Measurements from ENCODE around the gene MYO1C.

Gene MYO1C

GRCh38 chr17:1505586-1505985, 13.1 kb upstream of the MYO1C start:
- Histone ChIP-seq H3K4me1 (ENCODE audit: insufficient read depth, low read length) (no peaks in the 10 kb centered on the region), H3K27me3 (ENCODE audit: insufficient read depth, low read length) (no peaks in the 10 kb centered on the region), H3K4me3 (ENCODE audit: low read length) (no peak overlapping the region), H3K27ac (ENCODE audit: low read depth, low read length) (no peak overlapping the region), H3K9ac (ENCODE audit: low read depth, low read length) (peak overlapping the region; percentile 38; the same call in 1 of the 2 replicates), H3K9me3 (ENCODE audit: insufficient read depth, low read depth, low read length) (no peaks in the 10 kb centered on the region), H3K36me3 (ENCODE audit: insufficient read depth, low read length) (peaks cover 6% of the 10 kb centered on the region; the same call in 1 of the 2 replicates)
- WGBS, result 91% methylated on average over 5 of the region's 5 CpGs

- H3K27ac ChIP-seq (ENCODE audit: low read depth, low read length), result no peak overlapping the region
- H3K9me3 ChIP-seq (ENCODE audit: insufficient read depth, low read depth, low read length), result no peaks in the 10 kb centered on the region
- peaks cover 6% of the 10 kb centered on the region; the same call in 1 of the 2 replicates for H3K36me3 ChIP-seq (ENCODE audit: insufficient read depth, low read length)
- H3K27me3 ChIP-seq (ENCODE audit: insufficient read depth, low read length), result no peaks in the 10 kb centered on the region
- WGBS, result 92% methylated on average over 3 of the region's 3 CpGs
- no peaks in the 10 kb centered on the region for H3K4me1 ChIP-seq (ENCODE audit: insufficient read depth, low read length)
- H3K9ac ChIP-seq (ENCODE audit: low read depth, low read length), result no peak overlapping the region
- no peak overlapping the region for H3K4me3 ChIP-seq (ENCODE audit: low read length)
Measured at GRCh38 chr17:1504866-1505265, 12.4 kb upstream of the MYO1C start.

GRCh38 chr17:1503699-1504098, 11.2 kb upstream of the MYO1C start:
- Histone ChIP-seq H3K4me1 (ENCODE audit: insufficient read depth, low read length) (no peaks in the 10 kb centered on the region), H3K4me3 (ENCODE audit: low read length) (no peak overlapping the region), H3K27me3 (ENCODE audit: insufficient read depth, low read length) (no peaks in the 10 kb centered on the region), H3K9ac (ENCODE audit: low read depth, low read length) (no peak overlapping the region), H3K27ac (ENCODE audit: low read depth, low read length) (no peak overlapping the region), H3K36me3 (ENCODE audit: insufficient read depth, low read length) (no peaks in the 10 kb centered on the region; the same call in 1 of the 2 replicates), H3K9me3 (ENCODE audit: insufficient read depth, low read depth, low read length) (no peaks in the 10 kb centered on the region)
- 88% methylated on average over 10 of the region's 10 CpGs for WGBS

GRCh38 chr17:1498869-1499268, 6.4 kb upstream of the MYO1C start:
- no peaks in the 10 kb centered on the region for H3K9me3 ChIP-seq (ENCODE audit: insufficient read depth, low read depth, low read length)
- H3K9ac ChIP-seq (ENCODE audit: low read depth, low read length), result no peak overlapping the region
- H3K27me3 ChIP-seq (ENCODE audit: insufficient read depth, low read length), result no peaks in the 10 kb centered on the region
- no peak overlapping the region for H3K27ac ChIP-seq (ENCODE audit: low read depth, low read length)
- no peak overlapping the region for H3K4me3 ChIP-seq (ENCODE audit: low read length)
- H3K4me1 ChIP-seq (ENCODE audit: insufficient read depth, low read length), result no peaks in the 10 kb centered on the region
- WGBS, result 90% methylated on average over 9 of the region's 9 CpGs
- peaks cover 16% of the 10 kb centered on the region for H3K36me3 ChIP-seq (ENCODE audit: insufficient read depth, low read length)

- H3K9ac ChIP-seq (ENCODE audit: low read depth, low read length), result no peak overlapping the region
- H3K27me3 ChIP-seq (ENCODE audit: insufficient read depth, low read length), result no peaks in the 10 kb centered on the region
- no peaks in the 10 kb centered on the region for H3K9me3 ChIP-seq (ENCODE audit: insufficient read depth, low read depth, low read length)
- WGBS, result 97% methylated on average over 2 of the region's 2 CpGs
- no peak overlapping the region for H3K4me3 ChIP-seq (ENCODE audit: low read length)
- H3K36me3 ChIP-seq (ENCODE audit: insufficient read depth, low read length), result peaks cover 16% of the 10 kb centered on the region
- H3K27ac ChIP-seq (ENCODE audit: low read depth, low read length), result no peak overlapping the region
- peaks cover 1% of the 10 kb centered on the region; the same call in 1 of the 2 replicates for H3K4me1 ChIP-seq (ENCODE audit: insufficient read depth, low read length)
Measured at GRCh38 chr17:1498233-1498632, 5.7 kb upstream of the MYO1C start.

- no peaks in the 10 kb centered on the region for H3K27me3 ChIP-seq (ENCODE audit: insufficient read depth, low read length)
- 90% methylated on average over 15 of the region's 15 CpGs for WGBS
- H3K27ac ChIP-seq (ENCODE audit: low read depth, low read length), result no peak overlapping the region
- no peaks in the 10 kb centered on the region for H3K9me3 ChIP-seq (ENCODE audit: insufficient read depth, low read depth, low read length)
- no peak overlapping the region for H3K9ac ChIP-seq (ENCODE audit: low read depth, low read length)
- peaks cover 16% of the 10 kb centered on the region for H3K36me3 ChIP-seq (ENCODE audit: insufficient read depth, low read length)
- H3K4me1 ChIP-seq (ENCODE audit: insufficient read depth, low read length), result peaks cover 5% of the 10 kb centered on the region; the same call in 1 of the 2 replicates
- no peak overlapping the region for H3K4me3 ChIP-seq (ENCODE audit: low read length)
Measured at GRCh38 chr17:1497831-1498230, 5.3 kb upstream of the MYO1C start.

- H3K36me3 ChIP-seq (ENCODE audit: insufficient read depth, low read length), result peaks cover 16% of the 10 kb centered on the region
- H3K27me3 ChIP-seq (ENCODE audit: insufficient read depth, low read length), result peaks cover 5% of the 10 kb centered on the region
- H3K4me3 ChIP-seq (ENCODE audit: low read length), result no peak overlapping the region
- H3K9ac ChIP-seq (ENCODE audit: low read depth, low read length), result no peak overlapping the region
- H3K4me1 ChIP-seq (ENCODE audit: insufficient read depth, low read length), result peaks cover 7% of the 10 kb centered on the region; the same call in 1 of the 2 replicates
- H3K27ac ChIP-seq (ENCODE audit: low read depth, low read length), result no peak overlapping the region
- no peaks in the 10 kb centered on the region for H3K9me3 ChIP-seq (ENCODE audit: insufficient read depth, low read depth, low read length)
- WGBS, result 93% methylated on average over 14 of the region's 14 CpGs
Measured at GRCh38 chr17:1496869-1497268, 4.4 kb upstream of the MYO1C start.

GRCh38 chr17:1495265-1495989, 2.9 kb upstream of the MYO1C start:
- H3K9ac ChIP-seq (ENCODE audit: low read depth, low read length), result no peak overlapping the region
- H3K9me3 ChIP-seq (ENCODE audit: insufficient read depth, low read depth, low read length), result no peaks in the 10 kb centered on the region
- H3K4me3 ChIP-seq (ENCODE audit: low read length), result no peak overlapping the region
- H3K36me3 ChIP-seq (ENCODE audit: insufficient read depth, low read length), result peaks cover 16% of the 10 kb centered on the region
- no peak overlapping the region for H3K27ac ChIP-seq (ENCODE audit: low read depth, low read length)
- H3K4me1 ChIP-seq (ENCODE audit: insufficient read depth, low read length), result peaks cover 9% of the 10 kb centered on the region; the same call in 1 of the 2 replicates
- H3K27me3 ChIP-seq (ENCODE audit: insufficient read depth, low read length), result peaks cover 6% of the 10 kb centered on the region
- WGBS, result 88% methylated on average over 14 of the region's 14 CpGs

GRCh38 chr17:1494736-1495253, 2.3 kb upstream of the MYO1C start:
- no peaks in the 10 kb centered on the region for H3K9me3 ChIP-seq (ENCODE audit: insufficient read depth, low read depth, low read length)
- peaks cover 6% of the 10 kb centered on the region for H3K27me3 ChIP-seq (ENCODE audit: insufficient read depth, low read length)
- no peak overlapping the region for H3K4me3 ChIP-seq (ENCODE audit: low read length)
- H3K36me3 ChIP-seq (ENCODE audit: insufficient read depth, low read length), result peaks cover 16% of the 10 kb centered on the region
- H3K9ac ChIP-seq (ENCODE audit: low read depth, low read length), result no peak overlapping the region
- peaks cover 11% of the 10 kb centered on the region; the same call in 1 of the 2 replicates for H3K4me1 ChIP-seq (ENCODE audit: insufficient read depth, low read length)
- no peak overlapping the region for H3K27ac ChIP-seq (ENCODE audit: low read depth, low read length)
- WGBS, result 94% methylated on average over 11 of the region's 11 CpGs

- peaks cover 11% of the 10 kb centered on the region; the same call in 1 of the 2 replicates for H3K4me1 ChIP-seq (ENCODE audit: insufficient read depth, low read length)
- WGBS, result 95% methylated on average over 7 of the region's 7 CpGs
- no peak overlapping the region for H3K4me3 ChIP-seq (ENCODE audit: low read length)
- no peak overlapping the region for H3K9ac ChIP-seq (ENCODE audit: low read depth, low read length)
- H3K27me3 ChIP-seq (ENCODE audit: insufficient read depth, low read length), result peaks cover 6% of the 10 kb centered on the region
- H3K9me3 ChIP-seq (ENCODE audit: insufficient read depth, low read depth, low read length), result no peaks in the 10 kb centered on the region
- no peak overlapping the region for H3K27ac ChIP-seq (ENCODE audit: low read depth, low read length)
- H3K36me3 ChIP-seq (ENCODE audit: insufficient read depth, low read length), result peaks cover 16% of the 10 kb centered on the region
Measured at GRCh38 chr17:1494203-1494602, 1.7 kb upstream of the MYO1C start.

- no peaks in the 10 kb centered on the region for H3K9me3 ChIP-seq (ENCODE audit: insufficient read depth, low read depth, low read length)
- no peak overlapping the region for H3K4me3 ChIP-seq (ENCODE audit: low read length)
- peaks cover 6% of the 10 kb centered on the region for H3K27me3 ChIP-seq (ENCODE audit: insufficient read depth, low read length)
- H3K9ac ChIP-seq (ENCODE audit: low read depth, low read length), result 0 out of 2 replicates have a peak overlapping the region, but pooled peaks have one; percentile 53
- H3K4me1 ChIP-seq (ENCODE audit: insufficient read depth, low read length), result peaks cover 15% of the 10 kb centered on the region
- WGBS, result 80% methylated on average over 23 of the region's 23 CpGs
- H3K27ac ChIP-seq (ENCODE audit: low read depth, low read length), result no peak overlapping the region
- H3K36me3 ChIP-seq (ENCODE audit: insufficient read depth, low read length), result peaks cover 16% of the 10 kb centered on the region
Measured at GRCh38 chr17:1493291-1493980, 950 bp upstream of the MYO1C start.
